Neuronal stem cell (in vitro differentiated cells): ENCODE measurements around the gene PPP1R1C.

ENCODE experiments used
- DNase-seq: peaks from one replicate; pipeline ENCODE4 v3.0.0-alpha.2; 2013; ENCODE audit warnings: low spot score
- H2AFZ ChIP-seq: one replicate; pipeline ENCODE4 v1.6.1; 2013; ENCODE audit warnings: mild to moderate bottlenecking, low read length, inconsistent platforms
- H2AK5ac ChIP-seq: 2 replicates; pipeline ENCODE4 v1.6.1; 2013; ENCODE audit warnings: low read depth, mild to moderate bottlenecking, inconsistent platforms, low read length, moderate library complexity, mixed read lengths
- H2BK120ac ChIP-seq: 2 replicates; pipeline ENCODE4 v1.6.1; 2013; ENCODE audit warnings: low read depth, mild to moderate bottlenecking, inconsistent platforms, low read length, moderate library complexity, mixed read lengths
- H2BK12ac ChIP-seq: one replicate; pipeline ENCODE4 v1.6.1; 2013; ENCODE audit warnings: low read length, inconsistent platforms
- H2BK15ac ChIP-seq: 2 replicates; pipeline ENCODE4 v1.6.1; 2013; ENCODE audit warnings: mild to moderate bottlenecking, low read length, inconsistent platforms, mixed read lengths
- H2BK5ac ChIP-seq: one replicate; pipeline ENCODE4 v1.6.1; 2013; ENCODE audit warnings: inconsistent platforms, mild to moderate bottlenecking, low read length, moderate library complexity
- H3K14ac ChIP-seq: one replicate; pipeline ENCODE4 v1.6.1; 2013; ENCODE audit warnings: low read length, inconsistent platforms
- H3K18ac ChIP-seq: 2 replicates; pipeline ENCODE4 v1.6.1; 2013; ENCODE audit warnings: low read length, inconsistent platforms
- H3K23ac ChIP-seq: 2 replicates; pipeline ENCODE4 v1.6.1; 2013; ENCODE audit warnings: low read depth, mild to moderate bottlenecking, mixed read lengths, low read length, inconsistent platforms; ENCODE audit not compliant: poor library complexity
- H3K27ac ChIP-seq: replicated peaks from 3 replicates; pipeline ENCODE4 v1.5.1; 2013; ENCODE audit warnings: low read length, inconsistent platforms
- H3K27me3 ChIP-seq, 3 experiments: 2 replicates each; pipeline ENCODE4 v1.6.1; 2013; ENCODE audit warnings: low read length in 3 of 3, mild to moderate bottlenecking in 2 of 3, inconsistent platforms in 1 of 3, low read depth in 1 of 3, mixed read lengths in 1 of 3, moderate library complexity in 1 of 3; ENCODE audit not compliant: control insufficient read depth in 3 of 3, insufficient read depth in 3 of 3
- H3K36me3 ChIP-seq, 2 donors: replicated peaks in 1 of 2; 2 replicates each; pipeline ENCODE4 v1.6.1; 2013; ENCODE audit warnings: low read length in 2 of 2; ENCODE audit not compliant: control insufficient read depth in 2 of 2, insufficient read depth in 2 of 2
- H3K4ac ChIP-seq: 2 replicates; pipeline ENCODE4 v1.6.1; 2013; ENCODE audit warnings: inconsistent platforms, mild to moderate bottlenecking, low read length, moderate library complexity
- H3K4me1 ChIP-seq, 2 donors: 1 replicate in 1 of 2; 2 replicates in 1 of 2; pipeline ENCODE4 v1.6.1; 2013; ENCODE audit warnings: low read length in 2 of 2, low read depth in 1 of 2; ENCODE audit not compliant: control insufficient read depth in 2 of 2, insufficient read depth in 1 of 2
- H3K4me2 ChIP-seq: one replicate; pipeline ENCODE4 v1.6.1; 2013; ENCODE audit warnings: mild to moderate bottlenecking, low read length, inconsistent platforms; ENCODE audit not compliant: insufficient read depth, poor library complexity, severe bottlenecking
- H3K4me3 ChIP-seq, 2 donors: 2 replicates each; pipeline ENCODE4 v1.5.1; 2013; ENCODE audit warnings: low read length in 2 of 2, mild to moderate bottlenecking in 2 of 2, inconsistent platforms in 1 of 2, moderate library complexity in 1 of 2
- H3K79me1 ChIP-seq: one replicate; pipeline ENCODE4 v1.6.1; 2013; ENCODE audit warnings: low read depth, mild to moderate bottlenecking, inconsistent platforms, low read length, moderate library complexity
- H3K9ac ChIP-seq: one replicate; pipeline ENCODE4 v1.6.1; 2013; ENCODE audit warnings: mild to moderate bottlenecking, low read depth, low read length, inconsistent platforms; ENCODE audit not compliant: poor library complexity
- H3K9me3 ChIP-seq, 2 donors: replicated peaks in 1 of 2; 2 replicates each; pipeline versions ENCODE3 to v1.6.1; 2013; ENCODE audit warnings: low read length in 2 of 2, mild to moderate bottlenecking in 2 of 2, inconsistent platforms in 1 of 2, low read depth in 1 of 2, mixed read lengths in 1 of 2, moderate library complexity in 1 of 2; ENCODE audit not compliant: control insufficient read depth in 2 of 2, insufficient read depth in 1 of 2
- H4K8ac ChIP-seq: one replicate; pipeline ENCODE4 v1.6.1; 2013; ENCODE audit warnings: low read depth, mild to moderate bottlenecking, inconsistent platforms, low read length, moderate library complexity
- H4K91ac ChIP-seq: one replicate; pipeline ENCODE4 v1.6.1; 2013; ENCODE audit warnings: low read length, low read depth, mild to moderate bottlenecking, inconsistent platforms; ENCODE audit not compliant: poor library complexity
- WGBS, 2 donors: extraction: QIAGEN DNeasy Blood & Tissue Kit; methylation state at CpG; one replicate each; pipeline ENCODE4 v1.1.7; 2013; ENCODE audit warnings: missing lambda C conversion rate in 2 of 2, mixed read lengths in 1 of 2; ENCODE audit not compliant: insufficient read length in 2 of 2, insufficient replicate concordance in 1 of 2; ENCODE audit errors: extremely low coverage in 2 of 2; 5-methylcytosine and 5-hydroxymethylcytosine counted together

PPP1R1C gene

GRCh38 chr2:181949047-181949446 lies 36.6 kb upstream of the PPP1R1C start:
- Histone ChIP-seq H3K27me3 (no peaks in the 10 kb centered on the region), H3K27ac (no peak overlapping the region), H2AFZ (no peak overlapping the region), H3K4me3 (no peak overlapping the region), H3K9me3 (no peaks in the 10 kb centered on the region), H3K23ac (no peak overlapping the region), H3K4me1 (no peaks in the 10 kb centered on the region), H3K79me1 (no peaks in the 10 kb centered on the region), H2BK120ac (no peak overlapping the region), H2AK5ac (no peak overlapping the region), H2BK15ac (no peak overlapping the region), H4K91ac (no peak overlapping the region), H3K14ac (no peak overlapping the region), H4K8ac (no peak overlapping the region), H3K4me2 (no peak overlapping the region), H3K18ac (no peak overlapping the region), H2BK5ac (no peak overlapping the region), H3K9ac (no peak overlapping the region), H3K4ac (no peak overlapping the region), H2BK12ac (no peak overlapping the region), H3K36me3 (no peaks in the 10 kb centered on the region)
- no peak for DNase-seq

GRCh38 chr2:181952404-181953226 lies 33.0 kb upstream of the PPP1R1C start:
- Histone ChIP-seq H3K79me1 (no peaks in the 10 kb centered on the region), H3K36me3 (no peaks in the 10 kb centered on the region), H4K91ac (no peak overlapping the region), H3K4me3 (no peak overlapping the region), H3K27ac (no peak overlapping the region), H3K23ac (no peak overlapping the region), H2BK12ac (no peak overlapping the region), H2AFZ (no peak overlapping the region), H3K4me1 (no peaks in the 10 kb centered on the region), H3K27me3 (no peaks in the 10 kb centered on the region), H4K8ac (no peak overlapping the region), H3K18ac (no peak overlapping the region), H2BK15ac (no peak overlapping the region), H2BK5ac (no peak overlapping the region), H3K14ac (no peak overlapping the region), H3K9ac (no peak overlapping the region), H3K4me2 (no peak overlapping the region), H2AK5ac (no peak overlapping the region), H2BK120ac (no peak overlapping the region), H3K4ac (no peak overlapping the region), H3K9me3 (no peaks in the 10 kb centered on the region)
- DNase-seq = no peak
- no CpG with 5 or more reads among the region's 1 CpG for WGBS, 2 donors

GRCh38 chr2:181953881-181954537 lies 31.6 kb upstream of the PPP1R1C start:
- peak overlapping the region in 1 of 2 donors; percentile 60 for H3K4me3 ChIP-seq
- DNase-seq = peak; percentile 82
- WGBS, 2 donors = no CpG with 5 or more reads among the region's 19 CpGs

GRCh38 chr2:181954538-181954883 lies 31.1 kb upstream of the PPP1R1C start:
- DNase-seq = no peak
- Histone ChIP-seq H4K8ac (no peak overlapping the region), H2BK15ac (no peak overlapping the region), H3K9me3 (no peaks in the 10 kb centered on the region), H3K23ac (no peak overlapping the region), H3K4me3 (no peak overlapping the region), H3K4me2 (no peak overlapping the region), H3K79me1 (no peaks in the 10 kb centered on the region), H3K4me1 (no peaks in the 10 kb centered on the region), H3K36me3 (no peaks in the 10 kb centered on the region), H3K14ac (no peak overlapping the region), H3K18ac (no peak overlapping the region), H3K4ac (no peak overlapping the region), H3K27me3 (no peaks in the 10 kb centered on the region), H3K9ac (no peak overlapping the region), H2AK5ac (no peak overlapping the region), H2BK5ac (no peak overlapping the region), H2AFZ (peak overlapping the region; percentile 69), H2BK12ac (no peak overlapping the region), H2BK120ac (no peak overlapping the region), H3K27ac (no peak overlapping the region), H4K91ac (no peak overlapping the region)
- no CpG with 5 or more reads among the region's 4 CpGs for whole genome bisulfite sequencing, 2 donors

More at GRCh38 chr2:181953881-181954537, 31.6 kb upstream of the PPP1R1C start:
- Histone ChIP-seq H3K27me3 (no peaks in the 10 kb centered on the region), H3K4me2 (peak overlapping the region; percentile 52), H4K8ac (no peak overlapping the region), H3K23ac (no peak overlapping the region), H3K4me1 (no peaks in the 10 kb centered on the region), H3K18ac (no peak overlapping the region), H3K27ac (no peak overlapping the region), H2BK120ac (no peak overlapping the region), H2BK5ac (no peak overlapping the region), H2AFZ (peak overlapping the region; percentile 69), H2BK15ac (no peak overlapping the region), H3K36me3 (no peaks in the 10 kb centered on the region), H3K9ac (no peak overlapping the region), H3K4ac (no peak overlapping the region), H2AK5ac (no peak overlapping the region), H3K14ac (no peak overlapping the region), H4K91ac (no peak overlapping the region), H2BK12ac (no peak overlapping the region), H3K79me1 (no peaks in the 10 kb centered on the region), H3K9me3 (no peaks in the 10 kb centered on the region)
